NCI-H2081 (cell line): ENCODE measurements around the gene COIL.
"Not testable (repeated sequence)": the region's sequence is repeated elsewhere in the genome, so short reads cannot be mapped to it uniquely, and the experiment has no call there.

Experiments used
- DNase-seq, 2 experiments: peaks; one replicate each; lab custom pipeline; 2025; lab: John Stamatoyannopoulos, UW

The COIL gene

DNA sequence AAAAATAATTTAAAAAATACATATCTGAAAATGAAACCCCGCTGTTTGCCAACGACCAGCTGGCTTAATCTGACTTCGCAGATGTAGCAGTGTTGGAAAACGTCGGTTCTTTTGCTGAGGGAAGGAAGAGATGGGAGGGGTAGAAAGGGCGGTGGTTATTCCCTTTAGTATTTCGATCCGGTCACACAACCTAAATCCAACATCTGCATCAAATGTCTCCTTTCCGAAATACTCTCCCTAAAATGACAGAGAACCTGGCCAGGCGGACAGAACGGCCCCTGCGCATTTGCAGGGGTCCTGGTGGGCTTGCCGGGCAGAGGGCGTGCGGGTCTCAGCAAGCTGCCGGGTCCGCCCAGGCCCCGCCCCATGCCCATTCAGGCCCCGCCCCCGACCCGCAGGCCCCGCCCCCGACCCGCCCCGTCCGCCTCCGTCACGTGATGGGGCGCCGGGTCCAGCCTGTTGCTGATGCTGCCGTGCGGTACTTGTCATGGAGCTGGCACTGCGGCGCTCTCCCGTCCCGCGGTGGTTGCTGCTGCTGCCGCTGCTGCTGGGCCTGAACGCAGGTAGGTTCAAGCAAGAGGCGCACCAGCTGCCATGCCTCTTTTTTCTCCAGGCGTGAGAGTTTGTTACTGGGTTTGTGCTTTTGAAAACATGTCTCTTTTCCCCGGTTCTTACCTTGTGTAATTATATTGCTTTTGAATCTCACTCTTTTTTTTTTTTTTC is 17.0 kb upstream of the COIL start, which contains the start of gene SCPEP1:
Gene SCPEP1 (plus strand): TSS at position 459 of the 723 bp plus-strand sequence. CDS start 29 bp downstream, at position 488.
- DNase-seq = peak; percentile 84 to 85

GRCh38 chr17:56976941-56977608 is 16.2 kb upstream of the COIL start:
- DNase-seq = no peak

GRCh38 chr17:56975656-56976055 is 14.8 kb upstream of the COIL start:
- no peak for DNase-seq

- no peak for DNase-seq
Observed at GRCh38 chr17:56974055-56974454, 13.2 kb upstream of the COIL start.

DNA sequence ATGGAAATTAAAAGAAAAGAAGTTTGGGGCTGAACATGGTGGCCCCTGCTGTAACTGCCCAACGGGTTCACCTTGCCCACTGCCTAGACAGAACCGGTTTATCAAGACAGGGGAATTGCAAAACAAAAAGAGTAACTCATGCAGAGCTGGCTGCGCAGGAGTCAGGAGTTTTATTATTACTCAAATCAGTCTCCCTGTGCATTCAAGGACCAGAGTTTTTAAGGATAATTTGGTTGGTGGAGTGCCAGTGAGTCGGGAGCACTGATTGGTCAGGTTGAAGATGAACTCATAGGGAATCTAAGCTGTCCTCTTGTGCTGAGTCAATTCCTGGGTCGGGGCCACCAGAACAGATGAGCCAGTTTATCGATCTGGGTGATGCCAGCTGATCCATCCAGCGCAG is 12.7 kb upstream of the COIL start:
- DNase-seq = no peak

GRCh38 chr17:56972111-56972730 is 11.4 kb upstream of the COIL start:
- no peak for DNase-seq

DNA sequence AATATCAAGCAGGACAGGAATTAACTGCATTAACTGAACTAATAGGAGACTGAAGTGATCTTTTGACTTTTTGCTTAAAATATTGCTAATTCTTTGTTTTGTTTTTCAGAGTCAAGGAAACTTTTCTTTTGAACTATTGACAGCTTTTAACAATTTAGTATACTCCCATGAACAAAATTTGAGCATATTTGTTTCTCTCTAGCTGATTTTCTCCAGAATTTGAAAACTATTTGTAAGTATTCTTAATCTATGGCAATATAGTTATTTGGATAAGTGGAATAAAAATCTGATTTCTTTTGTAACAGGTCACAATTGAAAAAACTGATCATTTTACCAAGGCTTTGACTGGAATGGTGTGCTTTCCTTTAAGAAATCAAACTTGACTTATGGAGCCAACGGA is 10.1 kb upstream of the COIL start:
- DNase-seq = no peak

DNA sequence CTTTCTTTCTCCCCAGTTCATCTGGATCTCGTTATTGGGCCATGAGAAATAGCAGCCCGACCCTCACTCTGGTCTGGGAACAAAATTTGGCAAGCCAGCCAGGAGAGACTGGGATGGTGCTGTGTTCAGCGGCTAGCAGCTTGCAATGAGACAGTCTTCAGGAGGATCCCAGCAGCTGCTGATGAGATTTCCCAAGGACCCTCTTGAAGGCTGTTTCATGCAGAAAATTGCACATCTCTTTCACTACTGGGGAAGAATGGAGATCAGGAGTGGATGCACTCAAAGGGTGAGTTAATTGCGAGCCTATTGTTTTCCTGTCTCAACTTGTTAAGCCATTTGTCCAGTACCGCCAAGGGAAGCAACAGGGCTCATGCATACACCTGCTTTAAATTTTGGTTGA is 5.5 kb upstream of the COIL start:
- peak in 1 of 2 experiments; percentile 34 for DNase-seq

- not testable (repeated sequence) for DNase-seq
Observed at GRCh38 chr17:56965681-56966080, 4.8 kb upstream of the COIL start.

DNA sequence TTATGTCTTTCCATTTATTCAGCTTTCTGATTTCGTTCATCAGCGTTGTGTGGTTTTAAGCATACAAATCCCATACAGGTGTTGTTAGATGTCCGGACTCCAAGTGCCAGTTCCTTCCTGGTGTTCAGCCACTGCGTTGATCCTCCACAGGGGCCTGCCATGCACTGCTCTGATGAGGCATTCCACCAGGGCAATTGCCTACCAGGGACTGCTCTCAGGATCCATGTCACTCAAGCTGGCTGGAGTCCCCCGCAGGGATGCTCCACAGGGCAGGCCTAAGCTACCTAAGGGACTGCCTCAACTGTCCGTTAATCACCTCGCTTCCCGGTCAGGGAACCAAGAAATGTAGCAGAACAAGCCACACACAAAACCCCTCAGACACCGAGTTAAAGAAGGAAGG is 4.4 kb upstream of the COIL start:
- DNase-seq = not testable (repeated sequence)

DNA sequence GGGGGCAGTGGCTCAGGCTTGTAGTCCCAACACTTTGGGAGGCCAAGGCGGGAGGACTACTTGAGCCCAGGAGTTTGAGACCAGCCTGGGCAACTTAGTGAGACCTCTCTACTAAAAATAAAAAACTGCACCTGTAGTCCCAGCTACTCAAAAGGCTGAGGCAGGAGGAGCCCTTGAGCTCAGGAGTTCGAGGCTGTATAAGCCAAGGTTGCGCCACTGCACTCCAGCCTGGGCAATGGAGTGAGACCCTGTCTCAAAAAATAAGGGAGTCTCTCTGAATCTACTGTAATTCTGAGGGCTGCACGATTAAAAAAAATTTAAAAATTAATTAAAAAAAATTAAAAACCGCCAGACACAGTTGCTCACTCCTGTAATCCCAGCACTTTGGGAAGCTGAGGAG is 3.9 kb downstream of the COIL start:
- DNase-seq = no peak

DNA sequence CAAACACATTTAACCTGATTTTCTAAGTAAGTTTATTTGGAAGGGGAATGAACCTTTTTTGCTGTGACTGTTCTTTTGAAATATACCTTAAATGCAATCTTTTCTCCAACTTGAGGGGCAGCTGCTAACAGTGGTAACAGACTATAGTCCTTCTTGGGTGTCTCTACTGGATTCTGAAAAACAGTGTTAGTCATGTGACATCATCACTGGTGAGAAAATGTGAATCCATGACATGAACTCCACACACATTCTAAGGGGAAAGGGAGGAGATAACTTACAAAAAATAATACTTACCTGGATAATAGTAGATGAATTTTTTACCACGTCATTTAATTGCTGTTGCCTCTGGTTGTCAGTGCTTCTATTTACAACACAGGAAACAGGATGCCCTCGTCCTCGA is 11.3 kb downstream of the COIL start:
- no peak for DNase-seq

- no peak for DNase-seq
Observed at GRCh38 chr17:56948491-56948890, 12.4 kb downstream of the COIL start.

- DNase-seq = no peak
Observed at GRCh38 chr17:56947741-56948140, 13.1 kb downstream of the COIL start.

DNA sequence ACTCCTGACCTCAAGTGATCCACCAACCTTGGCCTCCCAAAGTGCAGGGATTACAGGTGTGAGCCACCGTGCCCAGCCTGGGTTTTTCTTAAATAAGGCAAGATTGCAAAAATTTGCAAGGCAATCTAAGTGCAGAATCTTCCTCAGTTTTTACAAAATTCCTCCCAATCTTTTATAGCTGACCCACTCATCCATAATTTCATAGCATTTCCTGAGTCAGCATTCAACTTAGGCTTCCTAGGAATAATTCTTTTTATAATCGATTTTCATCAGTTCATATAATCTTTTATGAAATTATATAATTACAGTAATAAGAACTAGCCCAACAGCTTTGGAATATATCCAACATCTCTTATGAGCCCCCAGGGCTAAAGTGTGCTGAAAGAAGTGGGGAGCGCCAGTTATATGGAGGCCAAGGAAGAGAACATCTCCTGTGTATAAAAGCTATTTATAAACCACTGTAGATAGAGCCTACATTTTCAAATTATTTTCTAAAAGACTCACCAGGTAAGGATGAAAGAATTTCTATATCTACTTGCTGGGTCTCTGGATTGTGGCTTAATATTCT is 14.8 kb downstream of the COIL start:
- DNase-seq = no peak

DNA sequence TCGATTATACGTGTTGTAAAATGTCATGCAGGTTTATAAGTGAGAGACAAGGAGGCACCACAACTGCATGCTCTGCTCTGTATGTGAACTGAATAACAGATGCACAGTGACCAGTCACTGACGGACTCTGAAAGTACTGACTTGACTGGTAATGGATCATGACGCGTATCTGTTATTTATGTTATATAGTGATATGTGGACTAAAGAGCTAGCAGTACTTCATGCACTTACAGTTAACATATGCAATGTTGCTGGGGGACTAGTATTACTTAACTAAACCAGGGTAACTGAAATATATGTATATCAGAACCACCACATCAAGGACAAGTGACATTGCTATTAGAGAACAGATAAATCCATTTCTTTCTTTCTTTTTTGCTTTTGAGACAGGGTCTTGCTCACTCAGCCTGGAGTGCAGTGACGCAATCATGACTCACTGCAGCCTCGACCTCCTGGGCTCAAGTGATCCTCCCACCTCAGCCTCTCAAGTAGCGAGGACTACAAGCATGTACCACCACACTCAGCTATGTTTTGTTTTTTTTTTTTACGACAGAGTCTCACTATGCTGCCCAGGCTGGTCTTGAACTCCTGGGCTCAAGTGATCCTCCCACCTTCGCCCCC is 17.2 kb downstream of the COIL start:
- DNase-seq = no peak

DNA sequence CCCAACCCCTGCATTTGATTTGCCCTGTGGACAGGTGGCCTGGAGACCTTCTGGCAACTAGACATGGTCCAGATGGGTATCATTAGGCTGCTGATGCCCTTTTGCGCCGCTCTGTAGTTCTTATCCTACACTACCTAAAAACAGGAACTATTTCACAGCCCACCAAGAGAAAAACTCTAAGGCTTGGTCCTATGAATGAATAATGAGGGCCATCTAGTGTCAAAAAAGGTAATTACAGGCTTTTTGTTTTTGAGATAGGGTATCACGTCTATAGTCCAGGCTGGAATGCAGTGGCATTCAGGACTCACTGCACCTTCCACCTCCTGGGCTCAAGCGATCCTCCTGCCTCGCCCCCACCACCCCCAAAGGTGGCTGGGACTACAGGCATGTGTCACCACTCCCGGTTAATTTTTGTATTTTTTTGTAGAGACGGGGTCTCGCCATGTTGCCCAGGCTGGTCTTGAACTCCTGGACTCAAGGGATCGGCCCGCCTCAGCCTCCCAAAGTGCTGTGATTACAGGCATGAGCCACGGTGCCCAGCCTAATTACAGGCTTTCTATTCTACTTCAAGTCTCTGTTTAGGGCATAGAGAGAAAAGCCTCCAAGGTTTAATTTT is 20.9 kb downstream of the COIL start:
- DNase-seq = peak; percentile 42 to 52

GRCh38 chr17:56938206-56938605 is 22.6 kb downstream of the COIL start:
- not testable (repeated sequence) for DNase-seq

DNA sequence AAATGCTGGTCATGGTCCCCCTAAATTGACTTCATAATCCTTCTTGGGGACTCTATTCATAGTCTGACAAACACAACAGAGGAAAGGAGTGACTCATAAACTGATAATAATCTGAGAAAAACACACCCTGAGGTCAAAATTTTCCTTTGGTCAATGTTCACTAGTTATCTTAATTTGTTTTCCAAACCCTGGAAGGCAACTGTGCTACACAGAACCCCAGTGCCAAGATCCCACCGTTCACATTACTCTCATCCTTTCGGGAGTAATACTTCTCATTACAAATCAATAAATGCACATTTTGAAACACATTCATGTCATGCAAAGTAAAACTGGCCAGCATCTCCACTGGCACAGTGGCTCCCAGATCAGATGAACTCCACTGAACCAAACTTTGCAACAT is 23.2 kb downstream of the COIL start:
- no peak for DNase-seq

- DNase-seq = no peak
Observed at GRCh38 chr17:56936697-56937322, 24.0 kb downstream of the COIL start.

- no peak for DNase-seq
Observed at GRCh38 chr17:56935461-56935860, 25.4 kb downstream of the COIL start.
